ENCODE data around the gene TMEM205.

The TMEM205 gene

DNA sequence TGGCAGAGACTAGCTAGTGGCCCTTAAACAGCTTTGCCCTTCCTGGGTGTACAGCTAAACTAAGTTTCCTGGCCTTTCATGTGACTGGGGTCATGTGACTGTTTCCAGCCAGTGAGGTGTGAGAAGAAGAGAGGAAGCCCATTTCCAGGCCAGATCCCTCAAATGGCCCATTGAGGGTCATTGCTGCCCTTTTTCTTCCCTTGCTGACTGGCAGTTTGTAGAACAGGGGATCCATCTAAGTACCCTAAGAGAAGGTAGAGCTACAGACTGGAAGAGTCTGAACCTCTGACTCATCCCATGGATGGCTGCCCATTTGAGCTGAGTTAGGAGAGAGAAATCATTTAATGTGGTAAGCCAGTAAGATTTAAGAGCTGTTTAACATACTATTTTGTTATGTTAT is 31.2 kb upstream of the TMEM205 start:
- TF ChIP-seq, protein P1, sequence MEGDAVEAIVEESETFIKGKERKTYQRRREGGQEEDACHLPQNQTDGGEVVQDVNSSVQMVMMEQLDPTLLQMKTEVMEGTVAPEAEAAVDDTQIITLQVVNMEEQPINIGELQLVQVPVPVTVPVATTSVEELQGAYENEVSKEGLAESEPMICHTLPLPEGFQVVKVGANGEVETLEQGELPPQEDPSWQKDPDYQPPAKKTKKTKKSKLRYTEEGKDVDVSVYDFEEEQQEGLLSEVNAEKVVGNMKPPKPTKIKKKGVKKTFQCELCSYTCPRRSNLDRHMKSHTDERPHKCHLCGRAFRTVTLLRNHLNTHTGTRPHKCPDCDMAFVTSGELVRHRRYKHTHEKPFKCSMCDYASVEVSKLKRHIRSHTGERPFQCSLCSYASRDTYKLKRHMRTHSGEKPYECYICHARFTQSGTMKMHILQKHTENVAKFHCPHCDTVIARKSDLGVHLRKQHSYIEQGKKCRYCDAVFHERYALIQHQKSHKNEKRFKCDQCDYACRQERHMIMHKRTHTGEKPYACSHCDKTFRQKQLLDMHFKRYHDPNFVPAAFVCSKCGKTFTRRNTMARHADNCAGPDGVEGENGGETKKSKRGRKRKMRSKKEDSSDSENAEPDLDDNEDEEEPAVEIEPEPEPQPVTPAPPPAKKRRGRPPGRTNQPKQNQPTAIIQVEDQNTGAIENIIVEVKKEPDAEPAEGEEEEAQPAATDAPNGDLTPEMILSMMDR (IDR thresholded peaks at IDR 0.05; ENCODE audit: low read depth, low read length), result no peak
- H3K4me3 ChIP-seq (ENCODE audit: low read depth, low read length), result no peak overlapping the region
- peak; percentile 92 for DNase-seq (ENCODE audit: low read depth, low spot score)
- in situ Hi-C loops (cut with HindIII; ENCODE audit: low sequenced_read_pairs), result no loop called here

DNA sequence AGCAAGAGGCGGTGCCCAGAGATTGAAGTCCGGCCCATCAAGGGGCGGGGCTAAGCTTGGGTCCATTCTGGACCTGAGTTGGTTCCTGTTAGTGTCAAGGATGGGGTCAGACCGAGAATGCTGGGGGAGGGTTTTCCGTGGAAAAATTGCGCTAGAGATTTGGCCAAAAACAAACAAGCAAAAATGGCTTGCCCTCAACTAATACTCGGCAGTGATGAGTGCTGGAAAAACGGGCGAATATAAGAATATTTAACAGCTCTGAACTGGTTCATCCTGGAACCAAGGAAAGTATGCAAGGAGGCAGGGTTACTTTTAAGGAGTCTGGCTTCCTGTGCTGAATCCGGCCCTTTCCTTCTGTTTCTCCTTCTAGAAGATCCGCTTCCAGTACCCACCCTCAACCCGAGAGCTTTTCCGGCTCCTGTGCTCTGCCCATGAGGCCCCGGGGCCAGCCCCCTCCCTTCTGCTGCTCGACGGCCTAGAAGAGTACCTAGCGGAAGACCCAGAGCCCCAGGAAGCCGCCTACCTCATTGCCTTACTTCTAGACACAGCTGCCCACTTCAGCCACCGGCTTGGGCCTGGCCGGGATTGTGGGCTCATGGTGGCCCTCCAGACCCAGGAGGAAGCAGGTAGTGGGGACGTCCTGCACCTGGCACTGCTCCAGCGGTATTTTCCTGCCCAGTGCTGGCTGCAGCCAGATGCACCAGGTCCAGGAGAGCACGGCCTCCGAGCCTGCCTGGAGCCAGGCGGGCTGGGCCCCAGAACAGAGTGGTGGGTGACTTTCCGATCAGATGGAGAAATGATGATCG is 29.3 kb upstream of the TMEM205 start:
- peak overlapping the region; percentile 74 for H3K4me3 ChIP-seq (ENCODE audit: low read depth, low read length)
- TF ChIP-seq, protein P1 (IDR thresholded peaks at IDR 0.05; ENCODE audit: low read depth, low read length), result no peak
- no peak for DNase-seq (ENCODE audit: low read depth, low spot score)
- in situ Hi-C loops (cut with HindIII; ENCODE audit: low sequenced_read_pairs), result no loop called here

DNA sequence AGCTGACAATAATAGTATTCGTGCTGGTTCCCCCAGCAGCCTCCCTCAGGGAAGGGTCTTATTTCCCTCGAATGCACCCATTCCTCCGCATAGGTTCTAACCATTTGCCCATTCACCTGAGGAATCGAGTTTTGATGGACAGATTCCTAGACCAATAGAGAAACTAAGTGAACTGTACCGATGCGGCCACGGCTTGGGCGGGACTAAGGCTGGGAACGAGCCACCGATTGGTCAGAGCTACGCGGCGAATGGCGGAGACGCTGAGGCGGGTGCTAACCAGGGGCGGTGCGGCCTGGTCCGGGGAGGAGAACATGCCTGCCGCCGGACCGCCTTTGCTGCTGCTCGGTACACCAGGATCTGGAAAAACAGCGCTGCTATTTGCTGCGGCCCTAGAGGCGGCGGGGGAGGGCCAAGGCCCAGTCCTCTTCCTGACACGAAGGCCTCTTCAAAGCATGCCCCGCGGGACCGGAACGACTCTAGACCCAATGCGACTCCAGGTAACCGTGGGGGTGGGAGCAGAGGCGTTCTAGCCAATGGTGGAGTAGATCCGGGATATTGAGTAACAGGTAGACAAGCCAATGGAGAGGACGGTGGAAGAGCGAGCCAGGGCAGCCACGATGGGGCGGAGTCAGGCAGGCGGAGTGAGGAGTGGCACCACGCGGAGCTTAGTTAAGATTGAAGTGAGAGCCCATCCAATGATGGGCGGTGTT is 28.5 kb upstream of the TMEM205 start, which contains the start of gene SWSAP1:
SWSAP1 (plus strand) TSS at position 234 of the 710 bp plus-strand sequence; CDS start at position 249, 15 bp downstream.
- peak; percentile 100 for DNase-seq (ENCODE audit: low read depth, low spot score)
- in situ Hi-C loops (cut with HindIII; ENCODE audit: low sequenced_read_pairs), result no loop called here
- TF ChIP-seq, protein P1 (IDR thresholded peaks at IDR 0.05; ENCODE audit: low read depth, low read length), result no peak
- peak within 1 kb of the TSS; percentile 74 for H3K4me3 ChIP-seq (ENCODE audit: low read depth, low read length)

DNA sequence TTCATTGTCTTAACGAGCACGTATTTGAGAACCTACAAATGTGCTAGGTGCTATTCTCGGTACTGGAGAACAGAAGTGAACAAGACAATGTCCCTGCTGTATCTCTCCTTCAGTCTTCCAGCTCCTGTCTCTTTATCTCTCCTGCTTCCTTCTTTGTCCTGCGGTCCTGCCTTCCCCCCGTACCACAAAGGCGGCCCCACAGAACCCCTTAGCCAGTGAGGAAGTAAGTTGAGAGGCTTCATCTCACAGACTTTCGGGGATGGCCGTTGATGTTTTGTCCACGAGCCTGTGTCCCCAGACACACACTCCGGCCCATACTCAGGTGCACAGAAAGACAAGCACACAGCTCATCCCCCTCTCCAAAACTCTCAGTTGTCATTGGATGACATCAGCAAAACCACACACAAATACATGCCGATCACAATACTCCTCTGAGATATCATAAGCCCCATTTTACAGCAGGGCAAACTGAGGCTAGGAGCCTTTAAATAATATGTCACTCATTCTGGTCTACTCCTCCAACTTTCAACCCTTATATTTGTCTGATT is 27.9 kb upstream of the TMEM205 start:
- TF ChIP-seq, protein P1 (IDR thresholded peaks at IDR 0.05; ENCODE audit: low read depth, low read length), result no peak

DNA sequence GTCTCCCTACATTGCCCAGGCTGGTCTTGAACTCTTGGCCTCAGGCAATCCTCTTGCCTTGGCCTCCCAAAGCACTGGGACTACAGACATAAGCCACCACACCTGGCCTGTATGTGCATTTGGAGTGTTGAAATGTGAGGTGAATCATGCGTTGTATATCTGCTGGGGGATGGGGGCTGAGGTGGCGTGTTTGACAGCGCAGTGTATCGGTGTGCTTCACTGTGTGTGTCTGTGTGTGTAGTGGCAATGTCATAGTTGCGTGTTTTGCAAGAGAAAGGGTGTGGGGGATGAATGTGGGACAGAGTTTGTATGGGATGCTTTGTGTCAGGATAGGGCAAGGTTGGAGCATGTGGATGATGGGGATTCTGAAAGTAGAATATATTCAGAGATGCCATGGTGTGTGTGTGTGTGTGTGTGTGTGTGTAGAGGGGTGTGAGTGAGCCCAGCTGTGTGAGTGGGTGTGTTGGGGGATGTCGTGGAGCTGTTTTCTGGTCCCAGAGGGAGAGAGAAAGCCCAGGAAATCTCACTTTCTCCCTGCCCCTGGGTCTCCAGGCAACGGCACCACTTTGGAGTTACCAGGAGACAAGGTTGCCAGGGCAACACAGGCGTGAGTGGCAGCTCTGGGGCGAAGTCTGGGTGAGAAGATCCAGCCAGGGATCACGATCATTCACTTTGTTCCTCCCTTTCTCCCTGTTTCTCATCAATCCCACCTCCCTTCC is 27.3 kb upstream of the TMEM205 start:
- DNase-seq (ENCODE audit: low read depth, low spot score), result no peak
- H3K4me3 ChIP-seq (ENCODE audit: low read depth, low read length), result no peak overlapping the region
- in situ Hi-C loops (cut with HindIII; ENCODE audit: low sequenced_read_pairs), result no loop called here
- TF ChIP-seq, protein P1 (IDR thresholded peaks at IDR 0.05; ENCODE audit: low read depth, low read length), result no peak

More for the DNA sequence above, 27.9 kb upstream of the TMEM205 start:
- in situ Hi-C loops (cut with HindIII; ENCODE audit: low sequenced_read_pairs), result no loop called here
- DNase-seq (ENCODE audit: low read depth, low spot score), result no peak
- H3K4me3 ChIP-seq (ENCODE audit: low read depth, low read length), result peak overlapping the region; percentile 74

DNA sequence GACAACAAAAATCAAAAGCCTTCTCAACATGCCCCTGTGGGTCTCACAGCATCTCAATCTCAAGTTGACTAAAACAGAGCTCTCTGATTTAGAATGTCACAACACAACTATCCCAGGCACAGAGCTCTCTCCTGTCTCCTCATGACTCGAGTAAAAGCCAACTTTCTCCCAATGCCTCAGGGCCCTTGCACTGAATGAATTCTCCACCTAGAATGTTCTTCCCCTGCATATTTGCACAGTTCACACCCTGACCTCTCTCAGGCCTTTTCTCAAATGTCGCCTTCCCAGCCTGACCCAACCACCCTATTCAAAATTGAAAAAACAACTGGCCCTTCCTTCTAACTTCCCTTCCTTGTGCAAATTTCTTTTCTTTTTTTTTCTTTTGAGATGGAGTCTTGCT is 24.7 kb upstream of the TMEM205 start:
- H3K4me3 ChIP-seq (ENCODE audit: low read depth, low read length), result no peak overlapping the region
- in situ Hi-C loops (cut with HindIII; ENCODE audit: low sequenced_read_pairs), result no loop called here
- TF ChIP-seq, protein P1 (IDR thresholded peaks at IDR 0.05; ENCODE audit: low read depth, low read length), result no peak
- no peak for DNase-seq (ENCODE audit: low read depth, low spot score)

Data from astrocyte of the spinal cord (primary cell).